Measurements from ENCODE around the gene SLC16A10. TPM values are rescaled to one million over a fixed set of nuclear protein-coding genes. Genes with fewer than 3 reads are reported as not detected.

The SLC16A10 gene
- total RNA-seq, 4 donors from 2014 or later = 0.15 to 3.4 (median 1.6) TPM

- Histone ChIP-seq H3K27me3 (peaks cover 0 to 4% (median 0%) of the 10 kb centered on the region in 4 donors), H3K27ac (no peak overlapping the region), H3K36me3 (no peaks in the 10 kb centered on the region), H3K4me1 (no peaks in the 10 kb centered on the region), H3K4me3 (no peak overlapping the region), H3K9me3 (no peaks in the 10 kb centered on the region)
- no peak for DNase-seq
- WGBS, 2 donors = 92 to 94% methylated on average over 2 of the region's 2 CpGs
- intact Hi-C loops (cut with DNase I) = no loop called here
- TF ChIP-seq POLR2A (IDR thresholded peaks at IDR 0.05) (no peak), CTCF (IDR thresholded peaks at IDR 0.05) (no peak)
These were observed 150.5 kb downstream of the SLC16A10 start for GRCh38 chr6:111237852-111238251.

GRCh38 chr6:111238464-111239119 is 151.3 kb downstream of the SLC16A10 start:
- TF ChIP-seq POLR2A (IDR thresholded peaks at IDR 0.05) (no peak), CTCF (IDR thresholded peaks at IDR 0.05) (no peak)
- H3K27me3 ChIP-seq = peaks cover 0 to 4% (median 0%) of the 10 kb centered on the region in 4 donors
- no peak overlapping the region for H3K4me3 ChIP-seq
- 49 to 65% methylated on average over 4 of the region's 4 CpGs for WGBS, 2 donors
- H3K9me3 ChIP-seq = no peaks in the 10 kb centered on the region
- H3K27ac ChIP-seq = no peak overlapping the region
- intact Hi-C loops (cut with DNase I) = no loop called here
- no peak for DNase-seq
- no peaks in the 10 kb centered on the region for H3K36me3 ChIP-seq
- no peaks in the 10 kb centered on the region for H3K4me1 ChIP-seq

GRCh38 chr6:111239461-111239860 is 152.2 kb downstream of the SLC16A10 start:
- Histone ChIP-seq H3K36me3 (no peaks in the 10 kb centered on the region), H3K9me3 (no peaks in the 10 kb centered on the region), H3K27me3 (no peaks in the 10 kb centered on the region), H3K27ac (no peak overlapping the region), H3K4me3 (no peak overlapping the region), H3K4me1 (no peaks in the 10 kb centered on the region)
- TF ChIP-seq CTCF (IDR thresholded peaks at IDR 0.05) (no peak), POLR2A (IDR thresholded peaks at IDR 0.05) (no peak)
- intact Hi-C loops (cut with DNase I) = no loop called here
- DNase-seq = no peak
- WGBS, 2 donors = 53 to 63% methylated on average over 4 of the region's 4 CpGs

GRCh38 chr6:111242452-111242851 is 155.1 kb downstream of the SLC16A10 start:
- Histone ChIP-seq H3K27ac (no peak overlapping the region), H3K27me3 (peaks cover 0 to 7% (median 0%) of the 10 kb centered on the region in 4 donors), H3K9me3 (no peaks in the 10 kb centered on the region), H3K36me3 (no peaks in the 10 kb centered on the region), H3K4me1 (no peaks in the 10 kb centered on the region), H3K4me3 (no peak overlapping the region)
- TF ChIP-seq POLR2A (IDR thresholded peaks at IDR 0.05) = no peak
- no peak for TF ChIP-seq CTCF (IDR thresholded peaks at IDR 0.05)
- intact Hi-C loops (cut with DNase I) = no loop called here
- WGBS, 2 donors = 77 to 81% methylated on average over 5 of the region's 5 CpGs
- DNase-seq = no peak

- H3K4me1 ChIP-seq = no peaks in the 10 kb centered on the region
- TF ChIP-seq CTCF (IDR thresholded peaks at IDR 0.05) (no peak), POLR2A (IDR thresholded peaks at IDR 0.05) (no peak)
- H3K27me3 ChIP-seq = peaks cover 0 to 7% (median 0%) of the 10 kb centered on the region in 4 donors
- no peaks in the 10 kb centered on the region for H3K36me3 ChIP-seq
- intact Hi-C loops (cut with DNase I) = no loop called here
- WGBS, 2 donors = 63 to 79% methylated on average over 3 to 4 of the region's 4 CpGs
- no peak overlapping the region for H3K27ac ChIP-seq
- no peaks in the 10 kb centered on the region for H3K9me3 ChIP-seq
- DNase-seq = no peak
- no peak overlapping the region for H3K4me3 ChIP-seq
These were observed 155.8 kb downstream of the SLC16A10 start for GRCh38 chr6:111243095-111243494.
